Measurements from ENCODE around the gene TMEM147.
A peak's percentile ranks its signal among the peaks of the same experiment; 100 is the strongest.

TMEM147 gene

GRCh38 chr19:35509861-35510625 lies 35.4 kb upstream of the TMEM147 start (continued):
- TF ChIP-seq ZNF423 (tag by site-specific recombination; IDR thresholded peaks at IDR 0.05) (peak; percentile 49; the same call in 1 of the 2 replicates), PRDM10 (tag by site-specific recombination; IDR thresholded peaks at IDR 0.05) (peak; percentile 90), ZNF621 (tag by site-specific recombination; IDR thresholded peaks at IDR 0.05) (no peak), OSR2 (tag by site-specific recombination; IDR thresholded peaks at IDR 0.05) (no peak), ZBTB11 (tag by site-specific recombination; conservative IDR thresholded peaks at IDR 0.05; ENCODE audit: low read depth) (peak; percentile 86), PBX3 (CRISPR knock-in tag; IDR thresholded peaks at IDR 0.05) (no peak), ZNF266 (tag by site-specific recombination; IDR thresholded peaks at IDR 0.05; ENCODE audit: low read depth) (no peak), ZNF433 (tag by site-specific recombination; IDR thresholded peaks at IDR 0.05; ENCODE audit: low read depth) (peak; percentile 6; the same call in 1 of the 2 replicates), ZNF473 (tag by site-specific recombination; IDR thresholded peaks at IDR 0.05) (no peak), WT1 (tag by site-specific recombination; IDR thresholded peaks at IDR 0.05) (peak; percentile 47), FEZF1 (tag by site-specific recombination; IDR thresholded peaks at IDR 0.05) (peak; percentile 31; the same call in 1 of the 2 replicates), ZBTB6 (tag by site-specific recombination; IDR thresholded peaks at IDR 0.05) (peak; percentile 88), ZFP37 (tag by site-specific recombination; IDR thresholded peaks at IDR 0.05) (peak; percentile 96), SP2 (tag by site-specific recombination; IDR thresholded peaks at IDR 0.05) (peak; percentile 51; the same call in 1 of the 2 replicates), ZNF561 (tag by site-specific recombination; IDR thresholded peaks at IDR 0.05; ENCODE audit: borderline replicate concordance) (peak; percentile 96), KLF8 (tag by site-specific recombination; IDR thresholded peaks at IDR 0.05) (peak; percentile 92), ZNF530 (tag by site-specific recombination; IDR thresholded peaks at IDR 0.05; ENCODE audit: low read depth) (no peak), SALL2 (tag by site-specific recombination; IDR thresholded peaks at IDR 0.05; ENCODE audit: borderline replicate concordance) (no peak), ZNF146 (tag by site-specific recombination; IDR thresholded peaks at IDR 0.05) (peak; percentile 20; the same call in 1 of the 2 replicates), ZNF585B (tag by site-specific recombination; IDR thresholded peaks at IDR 0.05) (no peak), YY2 (tag by site-specific recombination; IDR thresholded peaks at IDR 0.05) (peak; percentile 84), KLF16 (tag by site-specific recombination; IDR thresholded peaks at IDR 0.05) (peak; percentile 78), ZFHX2 (tag by site-specific recombination; conservative IDR thresholded peaks at IDR 0.05) (peak; percentile 88), ZBTB7A (tag by site-specific recombination; IDR thresholded peaks at IDR 0.05; ENCODE audit: low read depth) (peak; percentile 98)

Measured in HEK293 (cell line).